Measurements from ENCODE around the gene HTR2C. TPM values are rescaled to one million over a fixed set of nuclear protein-coding genes. Genes with fewer than 3 reads are reported as not detected.
A peak's percentile ranks its signal among the peaks of the same experiment; 100 is the strongest.
"Not testable (repeated sequence)": the region's sequence is repeated elsewhere in the genome, so short reads cannot be mapped to it uniquely, and the experiment has no call there.

HTR2C gene
- total RNA-seq, 1 donor, result under 0.01 TPM

GRCh38 chrX:114710571-114710970 lies 126.7 kb downstream of the HTR2C start:
- DNase-seq (ENCODE audit: low read depth in 2 of 3, low spot score in 2 of 3), result no peak

GRCh38 chrX:114712466-114712865 lies 128.6 kb downstream of the HTR2C start:
- DNase-seq (ENCODE audit: low read depth in 2 of 3, low spot score in 2 of 3), result no peak

DNA sequence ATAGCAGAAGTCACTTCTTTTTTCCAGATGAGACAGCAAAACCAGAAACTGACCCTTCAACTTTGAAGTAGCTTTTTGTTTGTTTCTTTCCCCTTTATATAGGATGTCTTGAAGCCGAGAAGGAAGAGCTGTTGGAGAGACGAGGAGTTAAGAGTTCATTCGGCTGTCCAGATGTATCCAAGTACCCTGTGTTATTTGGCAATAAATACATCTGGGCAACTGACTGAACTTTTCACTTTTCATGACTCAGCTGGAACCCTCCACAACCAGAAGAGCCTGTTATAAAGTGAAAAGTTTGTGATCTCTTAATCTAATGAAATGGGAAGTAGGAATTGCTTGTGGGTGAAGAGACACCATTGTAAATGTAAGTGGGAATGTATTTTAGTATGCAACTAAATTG lies 131.2 kb downstream of the HTR2C start:
- DNase-seq (ENCODE audit: low read depth in 2 of 3, low spot score in 2 of 3), result no peak

DNA sequence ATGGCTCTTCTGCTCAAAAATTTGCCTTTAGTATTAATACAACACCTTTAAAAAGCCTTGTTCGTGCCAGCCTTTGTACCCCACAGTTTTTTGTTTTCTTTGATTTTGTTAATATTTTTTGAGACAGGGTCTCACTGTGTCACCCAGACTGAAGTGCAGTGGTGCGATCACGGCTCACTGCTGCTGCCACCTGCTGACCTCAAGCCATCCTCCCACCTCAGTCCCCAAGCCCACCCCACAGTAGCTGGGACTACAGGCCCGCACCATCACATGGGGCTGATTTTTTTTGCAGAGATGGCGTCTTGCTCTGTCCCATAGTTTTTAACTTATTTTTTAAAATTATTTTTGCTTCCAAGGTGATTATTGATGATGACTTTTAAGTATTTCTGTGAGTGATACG lies 134.0 kb downstream of the HTR2C start:
- peak in 1 of 3 donors; percentile 1 for DNase-seq (ENCODE audit: low read depth in 2 of 3, low spot score in 2 of 3)

- DNase-seq (ENCODE audit: low read depth in 2 of 3, low spot score in 2 of 3), result no peak
Measured at GRCh38 chrX:114766541-114766940, 182.7 kb downstream of the HTR2C start.

DNA sequence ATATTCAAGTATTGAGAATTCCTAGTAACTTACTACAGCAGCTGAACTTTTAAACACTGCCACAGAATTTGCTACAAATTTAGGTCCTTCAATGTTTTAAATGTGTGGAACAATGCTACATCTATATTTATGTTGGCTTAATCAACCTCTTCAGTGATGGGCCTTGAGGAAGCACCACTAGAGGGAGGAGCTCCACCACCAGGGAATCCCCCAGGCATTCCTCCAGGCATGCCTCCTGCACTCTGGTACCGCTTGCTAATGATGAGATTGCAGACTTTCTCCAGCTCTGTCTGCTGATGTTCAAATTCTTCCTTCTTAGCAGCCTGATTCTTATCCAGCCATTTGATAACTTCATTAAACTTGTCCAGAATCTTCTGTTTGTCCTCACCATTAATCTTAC lies 190.8 kb downstream of the HTR2C start:
- DNase-seq (ENCODE audit: low read depth in 2 of 3, low spot score in 2 of 3), result no peak

DNA sequence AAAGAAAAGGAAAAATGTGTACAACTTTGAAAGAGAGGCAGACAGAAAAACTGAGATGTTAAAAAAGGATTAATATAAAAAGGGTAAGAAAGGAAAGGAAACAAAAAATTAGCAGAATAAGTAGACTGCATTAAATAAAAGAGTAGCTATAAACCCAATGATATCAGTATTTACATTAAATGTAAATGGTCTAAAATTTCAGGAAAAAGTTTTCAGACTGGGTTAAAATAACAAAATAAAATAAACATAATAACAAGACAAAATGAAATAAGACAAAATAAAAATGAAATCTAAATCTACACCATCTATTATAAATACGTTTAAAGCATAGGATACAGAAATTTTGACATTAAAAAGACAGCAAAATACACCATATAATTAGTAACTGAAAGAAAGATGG lies 199.0 kb downstream of the HTR2C start:
- no peak for DNase-seq (ENCODE audit: low read depth in 2 of 3, low spot score in 2 of 3)

DNA sequence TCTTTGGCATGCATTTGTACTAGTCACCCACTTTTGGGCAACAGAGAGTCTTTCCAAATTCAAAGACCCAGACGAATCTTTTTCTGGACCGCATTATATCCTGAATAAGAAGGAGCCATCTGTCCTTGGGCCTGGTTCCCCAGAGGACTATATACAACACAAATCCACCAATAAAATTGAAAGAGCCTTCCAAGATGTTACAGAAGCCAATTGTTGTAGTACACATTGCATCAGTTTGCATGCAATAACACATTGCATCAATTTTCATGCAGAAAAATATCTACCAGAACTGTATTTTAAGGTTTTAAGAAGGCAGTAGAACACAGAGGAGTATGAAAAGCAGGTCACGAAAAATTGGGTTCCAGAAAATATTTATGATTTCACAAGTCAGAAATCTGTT lies 203.2 kb downstream of the HTR2C start:
- DNase-seq (ENCODE audit: low read depth in 2 of 3, low spot score in 2 of 3), result no peak

GRCh38 chrX:114797494-114797893 lies 213.6 kb downstream of the HTR2C start:
- no peak for DNase-seq (ENCODE audit: low read depth in 2 of 3, low spot score in 2 of 3)

- no peak for DNase-seq (ENCODE audit: low read depth in 2 of 3, low spot score in 2 of 3)
Measured at GRCh38 chrX:114798907-114799306, 215.0 kb downstream of the HTR2C start.

- DNase-seq (ENCODE audit: low read depth in 2 of 3, low spot score in 2 of 3), result no peak
Measured at GRCh38 chrX:114800719-114801118, 216.8 kb downstream of the HTR2C start.

- DNase-seq (ENCODE audit: low read depth in 2 of 3, low spot score in 2 of 3), result no peak
Measured at GRCh38 chrX:114819509-114819908, 235.6 kb downstream of the HTR2C start.

GRCh38 chrX:114841051-114841450 lies 257.2 kb downstream of the HTR2C start:
- DNase-seq (ENCODE audit: low read depth in 2 of 3, low spot score in 2 of 3), result no peak

DNA sequence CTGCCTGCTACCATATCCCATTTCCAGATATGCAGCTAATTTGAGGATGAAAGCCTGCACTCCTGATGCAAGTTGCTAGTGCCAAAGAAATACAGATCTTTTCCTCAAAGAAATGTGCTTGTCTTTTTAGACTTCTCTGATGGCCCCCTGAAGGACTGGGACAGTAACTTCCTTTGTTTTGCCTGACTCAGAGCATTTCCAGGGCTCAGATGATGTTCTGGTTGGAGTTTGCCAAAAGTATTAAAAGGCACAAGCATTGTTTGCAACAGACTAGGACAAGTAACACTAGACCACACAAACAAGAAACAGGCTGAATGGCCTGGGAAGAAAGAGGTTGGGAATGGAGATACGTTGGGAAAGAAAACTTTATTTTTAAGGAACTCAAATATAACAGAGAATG lies 258.3 kb downstream of the HTR2C start:
- no peak for DNase-seq (ENCODE audit: low read depth in 2 of 3, low spot score in 2 of 3)

- DNase-seq (ENCODE audit: low read depth in 2 of 3, low spot score in 2 of 3), result no peak
Measured at GRCh38 chrX:114889481-114889880, 305.6 kb downstream of the HTR2C start.

- DNase-seq (ENCODE audit: low read depth in 2 of 3, low spot score in 2 of 3), result no peak
Measured at GRCh38 chrX:114903618-114904017, 319.7 kb downstream of the HTR2C start.

GRCh38 chrX:114905251-114905650 lies 321.4 kb downstream of the HTR2C start:
- DNase-seq (ENCODE audit: low read depth in 2 of 3, low spot score in 2 of 3), result no peak

GRCh38 chrX:114906984-114907510 lies 323.2 kb downstream of the HTR2C start:
- DNase-seq (ENCODE audit: low read depth in 2 of 3, low spot score in 2 of 3), result no peak

- DNase-seq (ENCODE audit: low read depth in 2 of 3, low spot score in 2 of 3), result no peak
Measured at GRCh38 chrX:114924423-114924822, 340.5 kb downstream of the HTR2C start.

DNA sequence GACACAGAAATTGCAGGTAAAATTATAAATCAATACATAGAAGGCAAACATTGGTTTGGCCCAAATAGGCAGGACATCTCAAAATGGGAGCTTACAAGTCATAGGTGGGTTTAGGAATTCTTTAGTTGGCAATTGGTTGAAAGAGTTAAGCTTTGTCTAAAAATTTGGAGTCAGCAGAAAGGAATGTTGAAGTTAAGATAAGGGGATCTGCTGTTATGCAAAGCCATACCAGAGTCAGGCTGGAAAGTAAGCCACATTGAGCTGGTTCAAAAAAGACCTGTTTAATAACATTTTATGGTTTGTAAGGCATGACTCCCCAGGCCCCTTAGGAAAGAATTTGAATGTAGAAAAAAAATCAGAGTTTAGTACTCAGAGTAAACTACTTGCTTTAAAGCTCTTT lies 341.0 kb downstream of the HTR2C start:
- DNase-seq (ENCODE audit: low read depth in 2 of 3, low spot score in 2 of 3), result no peak

GRCh38 chrX:114930227-114930626 lies 346.3 kb downstream of the HTR2C start:
- no peak for DNase-seq (ENCODE audit: low read depth in 2 of 3, low spot score in 2 of 3)

DNA sequence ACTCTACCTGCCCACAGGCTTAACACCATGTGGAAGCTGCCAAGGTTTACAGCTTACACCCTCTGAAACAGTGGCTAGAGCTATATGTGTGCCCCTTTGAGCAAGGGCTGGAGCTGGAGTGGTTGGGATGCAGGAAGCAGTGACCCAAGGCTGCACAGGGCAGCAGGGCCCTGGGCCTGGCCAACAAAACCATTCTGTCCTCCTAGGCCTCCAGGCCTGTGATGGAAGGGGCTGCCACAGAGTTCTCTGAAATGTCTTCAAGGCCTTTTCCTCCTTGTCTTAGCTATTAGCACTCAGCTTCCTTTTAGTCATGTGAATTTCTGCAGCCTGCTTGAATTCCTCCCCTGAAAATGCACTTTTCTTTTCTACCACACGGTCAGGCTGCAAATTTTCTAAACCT lies 348.7 kb downstream of the HTR2C start:
- no peak for DNase-seq (ENCODE audit: low read depth in 2 of 3, low spot score in 2 of 3)

GRCh38 chrX:114933291-114933690 lies 349.4 kb downstream of the HTR2C start:
- not testable (repeated sequence) for DNase-seq (ENCODE audit: low read depth in 2 of 3, low spot score in 2 of 3)
